ENCODE results near the gene C17orf50. TPM values are rescaled to one million over a fixed set of nuclear protein-coding genes. Genes with fewer than 3 reads are reported as not detected.

Gene C17orf50
- total and polyA plus RNA-seq, 11 donors: 0.19 TPM; not detected in 10

DNA sequence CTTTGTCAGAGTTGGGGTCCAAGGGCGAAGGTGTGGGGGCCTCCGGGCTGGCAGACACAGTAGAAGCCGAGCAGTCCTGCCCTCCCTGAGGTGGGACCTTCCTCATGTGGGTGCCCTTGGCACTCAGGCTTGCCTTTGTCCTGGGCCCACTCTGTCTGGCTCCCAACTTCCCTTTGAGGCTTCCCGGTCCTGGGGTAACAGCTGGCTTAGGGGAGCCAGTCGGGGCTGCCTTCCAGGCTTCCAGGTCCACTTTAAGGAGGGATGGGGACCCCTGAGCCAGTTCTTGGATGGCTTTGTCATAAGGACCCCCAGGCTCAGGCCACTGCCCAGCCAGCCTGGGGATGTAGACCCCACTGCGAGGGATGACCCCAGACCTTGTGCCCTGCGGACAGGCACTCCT, 15.4 kb upstream of the C17orf50 start:
- H3K9me3 ChIP-seq: no peaks in the 10 kb centered on the region
- intact Hi-C loops (cut with DNase I): loop anchor here in 8 of 10 donors (5.0 to 10.0 kb wide), 9 partner anchors 80 to 580 kb away; no protein-coding TSS in a partner anchor
- peaks cover 0 to 65% (median 26%) of the 10 kb centered on the region in 9 donors for H3K27me3 ChIP-seq
- no peak for DNase-seq
- no peak overlapping the region for H3K4me3 ChIP-seq
- no peaks in the 10 kb centered on the region for H3K36me3 ChIP-seq
- TF ChIP-seq CTCF (IDR thresholded peaks at IDR 0.05) (no peak), POLR2A (IDR thresholded peaks at IDR 0.05) (no peak)
- no peak overlapping the region for H3K27ac ChIP-seq
- no peak for ATAC-seq
- 85 to 89% (median 86%) methylated on average over 4 to 7 of the region's 7 CpGs for WGBS, 4 donors
- peaks cover 0 to 17% (median 8%) of the 10 kb centered on the region in 12 donors for H3K4me1 ChIP-seq

DNA sequence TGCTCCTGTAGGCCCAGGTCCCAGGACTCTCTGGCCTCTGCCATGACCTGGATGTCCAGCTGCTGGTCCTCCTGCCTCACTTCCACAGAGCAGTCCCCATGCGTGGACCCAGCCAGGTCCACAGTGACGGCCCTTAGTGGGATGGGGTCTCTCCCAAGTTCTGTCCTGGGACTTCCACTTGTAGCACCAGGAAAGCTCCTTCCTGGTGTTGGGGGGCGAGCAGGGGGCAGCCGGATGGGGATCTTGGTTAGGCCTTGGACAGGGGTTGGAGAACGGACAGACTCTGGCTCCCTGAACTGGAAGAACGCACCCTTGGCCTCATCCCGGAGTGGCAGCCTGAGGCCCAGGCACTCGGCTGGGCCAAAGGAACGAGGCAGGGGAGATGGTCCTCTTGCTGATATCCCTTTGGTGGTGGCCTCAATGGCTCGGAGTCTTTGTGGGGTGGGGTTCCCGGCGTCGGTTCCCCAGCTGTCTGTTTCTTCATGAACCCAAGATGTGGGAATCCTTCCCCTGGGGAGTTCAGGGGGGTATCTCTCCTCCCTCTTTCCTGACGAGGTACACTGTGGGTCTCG, 14.9 kb upstream of the C17orf50 start:
- Histone ChIP-seq H3K4me3 (no peak overlapping the region), H3K9me3 (no peaks in the 10 kb centered on the region), H3K27me3 (peaks cover 0 to 61% (median 27%) of the 10 kb centered on the region in 9 donors), H3K27ac (no peak overlapping the region), H3K4me1 (peaks cover 0 to 18% (median 9%) of the 10 kb centered on the region in 12 donors), H3K36me3 (no peaks in the 10 kb centered on the region)
- 84 to 89% (median 87%) methylated on average over 14 to 15 of the region's 15 CpGs for WGBS, 4 donors
- TF ChIP-seq POLR2A (IDR thresholded peaks at IDR 0.05) (no peak), CTCF (IDR thresholded peaks at IDR 0.05) (no peak)
- ATAC-seq (no peak), DNase-seq (no peak)
- intact Hi-C loops (cut with DNase I): loop anchor here (2.0 to 10.0 kb wide), 12 partner anchors 81 to 581 kb away; no protein-coding TSS in a partner anchor

DNA sequence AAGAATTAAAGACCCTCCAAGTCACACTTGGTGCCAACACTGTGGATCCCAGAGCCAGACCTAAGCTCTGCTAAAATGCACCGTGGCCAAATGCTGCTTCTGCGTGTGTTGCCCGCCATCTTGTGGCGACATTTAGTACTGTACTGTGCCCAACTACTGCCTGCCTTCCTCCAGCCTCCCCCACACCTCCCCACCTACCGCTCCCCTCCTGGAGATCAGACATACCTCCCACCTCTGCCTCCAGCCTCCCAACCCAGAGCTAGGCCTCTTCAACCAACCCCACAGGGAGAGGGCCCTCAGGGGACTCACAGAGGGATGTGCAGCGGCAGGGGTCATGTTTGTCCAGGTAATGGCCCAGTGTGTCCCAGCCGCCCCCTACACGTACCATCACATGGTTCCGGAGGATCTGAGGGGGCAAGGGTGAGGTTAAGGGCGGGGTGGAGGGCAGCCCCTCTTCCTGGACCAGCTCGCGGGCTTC, 13.1 kb upstream of the C17orf50 start:
- Histone ChIP-seq H3K4me3 (no peak overlapping the region), H3K4me1 (peaks cover 0 to 9% (median 4%) of the 10 kb centered on the region in 12 donors), H3K36me3 (no peaks in the 10 kb centered on the region), H3K9me3 (no peaks in the 10 kb centered on the region), H3K27me3 (peaks cover 0 to 46% (median 20%) of the 10 kb centered on the region in 9 donors), H3K27ac (no peak overlapping the region)
- ATAC-seq (peak; percentile 67 to 89 (median 80)), DNase-seq (peak in 4 of 5 donors; percentile 64 to 71 (median 68))
- WGBS, 4 donors: 25 to 35% (median 29%) methylated on average over 7 to 12 of the region's 12 CpGs
- TF ChIP-seq CTCF (IDR thresholded peaks at IDR 0.05): peak; percentile 75 to 91 (median 87)
- no peak for TF ChIP-seq POLR2A (IDR thresholded peaks at IDR 0.05)
- intact Hi-C loops (cut with DNase I): loop anchor here (1.0 to 10.0 kb wide), 14 partner anchors 83 to 583 kb away; no protein-coding TSS in a partner anchor

DNA sequence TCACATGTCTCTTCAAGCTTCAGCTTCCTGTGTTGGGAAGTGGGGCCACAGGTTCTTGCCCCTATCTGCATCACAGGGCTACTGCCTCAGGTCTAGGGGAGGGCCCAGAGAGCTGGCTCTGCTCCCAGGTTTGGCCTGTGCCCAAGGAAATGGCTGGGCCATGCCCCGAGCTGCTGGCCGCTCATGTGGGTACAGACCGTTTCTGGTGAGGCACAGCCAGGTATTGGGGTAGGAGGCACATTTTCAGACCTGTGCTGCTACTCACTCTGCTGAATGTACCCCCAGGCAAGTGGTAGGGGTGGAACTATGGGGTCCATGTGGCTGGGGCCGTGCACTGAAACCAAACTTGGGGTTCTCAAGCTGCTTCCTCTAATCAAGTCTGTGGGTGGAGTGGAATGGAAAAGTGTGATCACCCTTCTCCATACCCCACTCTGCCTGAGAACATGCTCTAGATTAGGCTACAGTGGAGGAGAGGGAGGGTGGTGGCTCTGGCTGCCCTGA, 12.3 kb upstream of the C17orf50 start:
- Histone ChIP-seq H3K9me3 (no peaks in the 10 kb centered on the region), H3K4me3 (no peak overlapping the region), H3K36me3 (no peaks in the 10 kb centered on the region), H3K4me1 (peaks cover 0 to 16% (median 5%) of the 10 kb centered on the region in 12 donors), H3K27me3 (peaks cover 0 to 38% (median 20%) of the 10 kb centered on the region in 9 donors), H3K27ac (no peak overlapping the region)
- peak in 1 of 5 donors; percentile 34 for DNase-seq
- TF ChIP-seq POLR2A (IDR thresholded peaks at IDR 0.05) (no peak), CTCF (IDR thresholded peaks at IDR 0.05) (no peak)
- intact Hi-C loops (cut with DNase I): loop anchor here in 8 of 10 donors (2.0 to 10.0 kb wide), 10 partner anchors 84 to 584 kb away; no protein-coding TSS in a partner anchor
- 18 to 36% (median 34%) methylated on average over 4 of the region's 4 CpGs for WGBS, 4 donors
- peak; percentile 5 to 55 (median 44) for ATAC-seq
